Fibroblast of skin of left biceps (primary cell): ENCODE data around the gene PPM1G.

Source experiments
- DNase-seq, 2 experiments: peaks; one replicate each; pipeline ENCODE4 v3.0.0-alpha.2; 2013; ENCODE audit warnings: low read depth in 2 of 2

PPM1G gene

DNA sequence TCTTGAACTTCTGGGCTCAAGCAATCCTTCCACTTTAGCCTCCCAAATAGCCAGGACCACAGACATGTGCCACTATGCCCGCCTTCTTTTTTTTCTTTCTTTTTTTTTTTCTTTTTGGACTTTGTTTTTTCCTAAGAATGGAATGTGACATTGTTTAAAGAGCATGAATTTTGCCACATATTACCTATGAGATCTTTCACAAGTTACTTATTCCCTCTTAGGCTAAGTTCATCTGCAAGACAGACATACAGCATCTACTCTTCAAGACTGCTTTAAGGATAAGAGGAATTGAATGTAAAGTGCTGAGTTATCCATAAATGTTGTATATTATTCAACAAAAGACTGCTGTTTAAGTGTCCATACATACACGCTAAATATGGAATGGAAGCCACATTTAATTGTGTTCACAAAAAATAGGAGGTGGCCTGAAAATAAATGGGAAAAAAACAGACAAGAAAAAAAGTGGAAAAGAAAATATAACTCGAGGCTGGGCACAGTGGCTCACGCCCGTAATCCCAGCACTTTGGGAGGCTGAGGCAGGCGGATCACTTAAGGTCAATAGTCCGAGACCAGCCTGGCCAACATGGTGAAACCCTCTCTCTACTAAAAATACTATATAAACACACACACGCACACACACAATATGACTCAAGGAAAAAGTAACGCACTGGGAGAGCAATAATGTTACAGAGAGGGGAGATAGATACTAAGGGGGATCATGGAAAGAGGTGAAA is 3.2 kb upstream of the PPM1G start:
- no peak for DNase-seq

DNA sequence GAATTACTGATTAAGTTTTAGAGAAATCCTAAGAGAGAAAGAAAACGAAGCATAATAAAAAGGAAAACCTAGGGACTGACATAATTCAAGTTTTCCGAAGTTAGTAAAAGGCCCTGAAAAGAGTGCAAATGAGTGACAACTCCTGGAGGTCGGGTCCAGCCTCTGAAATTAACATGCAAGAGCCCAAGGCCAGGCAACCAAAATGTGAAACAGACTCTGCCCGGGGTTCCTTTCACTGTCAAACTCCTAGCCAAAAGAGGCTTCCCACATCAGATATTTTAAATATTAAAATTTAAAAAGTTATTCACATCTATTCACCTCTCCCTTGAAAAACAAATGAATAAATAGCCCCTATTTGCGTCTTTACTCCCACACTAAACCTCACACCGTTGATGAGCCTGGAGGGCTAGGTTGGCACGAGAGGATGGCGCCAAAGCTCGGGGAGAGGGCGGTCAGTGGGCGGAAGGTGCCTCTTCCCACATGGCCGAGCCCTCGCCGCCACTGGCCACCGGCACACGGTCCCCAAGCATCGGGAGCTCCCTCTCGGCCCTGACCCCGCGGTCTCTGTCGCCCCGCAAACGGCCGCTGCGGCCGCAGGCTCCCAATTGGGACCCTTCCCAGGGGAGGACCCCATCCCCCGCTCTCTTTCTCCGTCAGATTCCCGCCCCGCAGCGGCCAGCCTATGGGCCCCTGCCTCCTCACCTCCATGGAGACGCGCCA is 630 bp downstream of the PPM1G start:
- DNase-seq: no peak

DNA sequence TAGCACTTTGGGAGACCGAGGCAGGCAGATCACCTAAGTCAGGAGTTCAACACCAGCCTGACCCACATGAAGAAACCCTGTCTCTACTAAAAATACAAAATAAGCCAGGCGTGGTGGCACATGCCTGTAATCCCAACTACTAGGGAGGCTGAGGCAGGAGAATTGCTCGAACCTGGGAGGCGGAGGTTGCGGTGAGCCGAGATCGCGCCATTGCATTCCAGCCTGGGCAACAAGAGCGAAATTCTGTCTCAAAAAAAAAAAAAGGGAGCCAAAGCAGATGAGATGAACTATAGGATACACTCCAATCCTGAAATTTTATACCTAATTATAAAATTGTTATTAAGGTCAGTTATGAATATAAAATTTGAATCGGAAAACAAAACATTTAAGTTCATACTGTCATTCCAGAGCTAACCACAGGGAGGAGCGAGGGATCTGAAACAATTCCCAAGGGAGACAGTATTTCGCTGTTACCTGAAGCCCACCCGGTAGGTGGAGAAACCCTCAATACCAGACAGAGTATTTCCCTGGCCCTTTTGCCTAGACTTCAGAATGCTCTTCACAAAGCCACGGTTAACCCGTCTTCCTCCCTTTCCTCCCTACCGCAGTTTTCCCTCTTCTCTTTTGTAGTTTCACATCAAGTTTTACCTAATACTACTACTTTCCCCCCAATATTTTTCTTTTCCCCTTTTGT is 1.4 kb downstream of the PPM1G start:
- peak in 1 of 2 experiments; percentile 3 for DNase-seq

DNA sequence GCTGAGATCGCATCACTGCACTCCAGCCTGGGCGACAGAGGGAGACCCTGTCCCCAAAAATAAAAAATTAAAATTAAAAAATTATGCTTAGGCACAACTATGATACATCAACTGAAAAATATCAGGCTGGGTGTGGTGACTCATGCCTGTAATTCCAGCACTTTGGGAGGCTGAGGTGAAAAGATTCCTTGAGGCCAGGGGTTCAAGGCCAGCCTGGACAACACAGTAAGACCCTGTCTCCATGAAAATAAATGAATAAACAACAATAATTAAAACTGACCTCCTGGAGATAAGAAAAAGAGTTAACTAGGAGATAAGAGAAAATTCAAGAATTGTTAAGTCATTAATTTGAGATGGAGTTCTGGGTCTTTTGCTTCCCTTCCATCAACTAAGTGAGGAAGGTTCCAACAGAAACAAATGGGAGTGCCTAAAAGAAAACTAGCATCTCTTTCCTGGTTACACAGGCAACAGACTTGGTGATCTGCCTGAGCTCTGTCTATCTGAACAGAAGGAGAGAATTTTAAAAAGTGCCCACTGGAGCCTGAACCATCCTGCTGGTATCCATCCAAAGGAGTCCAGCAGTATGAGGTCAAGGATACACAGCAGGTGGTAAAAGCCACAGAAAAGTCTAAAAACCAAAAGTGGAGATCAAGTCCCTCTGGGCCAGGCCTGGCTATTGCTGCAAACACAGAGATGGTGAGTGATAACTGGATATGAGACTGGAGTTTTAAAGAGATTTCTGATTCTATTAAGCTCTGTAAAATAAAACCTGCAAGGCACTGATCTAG is 8.8 kb downstream of the PPM1G start:
- no peak for DNase-seq

DNA sequence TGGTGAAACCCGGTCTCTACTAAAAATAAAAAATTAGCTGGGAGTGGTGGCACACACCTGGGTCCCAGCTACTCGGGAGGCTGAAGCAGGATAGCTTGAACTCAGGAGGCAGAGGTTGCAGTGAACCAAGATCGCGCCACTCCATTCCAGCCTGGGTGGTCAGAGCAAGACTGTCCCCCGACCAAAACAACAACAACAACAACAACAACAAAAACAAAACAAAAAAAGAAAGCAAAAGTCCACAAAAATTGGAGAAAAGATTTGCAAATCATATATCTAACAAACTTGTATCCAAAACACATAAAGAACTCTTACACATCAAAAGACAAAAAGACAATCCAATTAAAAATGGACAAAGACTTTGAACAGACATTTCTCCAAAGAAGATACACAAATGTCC is 10.4 kb downstream of the PPM1G start:
- DNase-seq: no peak

DNA sequence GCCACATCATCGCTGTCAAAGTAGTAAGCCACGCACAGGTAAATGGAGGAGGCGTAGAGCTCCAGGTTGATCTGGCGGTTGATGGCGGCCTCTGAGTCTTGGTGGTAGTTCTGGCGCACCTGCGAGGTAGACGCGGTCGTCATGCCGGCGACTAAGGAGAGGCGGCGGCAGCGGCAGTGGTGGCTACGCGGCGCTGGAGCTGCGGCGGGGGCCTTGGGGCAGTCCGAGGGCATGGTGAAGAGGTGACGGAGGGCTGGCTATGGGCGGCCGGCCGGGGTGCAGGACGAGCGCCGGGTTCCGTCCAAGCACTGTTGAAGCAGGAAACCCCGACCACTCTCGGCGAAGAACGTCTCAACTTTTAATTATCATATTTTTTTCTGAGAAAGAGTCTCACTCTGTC is 16.2 kb downstream of the PPM1G start:
- DNase-seq: no peak

DNA sequence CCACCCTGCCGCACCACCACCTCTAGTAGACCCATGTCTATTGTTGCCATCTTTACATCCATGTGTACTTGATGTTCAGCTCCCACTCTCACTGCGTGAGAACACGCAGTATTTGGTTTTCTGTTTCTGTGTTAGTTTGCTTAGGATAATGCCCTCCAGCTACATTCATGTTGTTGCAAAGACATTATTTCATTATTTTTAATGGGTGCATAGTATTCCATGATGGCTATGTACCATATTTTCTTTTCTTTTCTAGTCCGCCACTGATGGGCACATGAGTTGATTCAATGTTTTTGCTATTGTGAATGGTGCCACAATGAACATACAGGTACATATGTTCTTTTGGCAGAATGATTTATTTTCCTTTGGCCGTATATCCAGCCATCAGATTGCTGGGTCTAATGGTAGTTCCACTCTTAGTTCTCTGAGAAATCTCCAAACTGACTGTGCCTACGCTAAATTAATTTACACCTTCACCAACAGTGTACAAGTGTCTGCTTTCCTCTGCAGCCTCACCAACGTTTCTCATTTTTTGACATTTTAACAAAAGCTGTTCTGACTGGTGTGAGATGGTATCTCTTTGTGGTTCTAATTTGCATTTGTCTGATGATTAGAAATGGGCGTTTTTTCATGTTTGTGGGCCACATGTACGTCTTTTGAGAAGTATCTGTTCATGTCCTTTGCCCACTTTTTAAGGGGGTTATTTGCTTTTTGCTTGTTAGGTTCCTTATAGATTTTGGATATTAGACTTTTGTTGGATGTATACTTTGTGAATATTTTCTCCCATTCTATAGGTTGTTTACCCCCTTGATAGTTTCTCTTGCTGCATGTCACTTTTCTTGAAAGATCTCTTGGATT is 18.3 kb downstream of the PPM1G start:
- no peak for DNase-seq

DNA sequence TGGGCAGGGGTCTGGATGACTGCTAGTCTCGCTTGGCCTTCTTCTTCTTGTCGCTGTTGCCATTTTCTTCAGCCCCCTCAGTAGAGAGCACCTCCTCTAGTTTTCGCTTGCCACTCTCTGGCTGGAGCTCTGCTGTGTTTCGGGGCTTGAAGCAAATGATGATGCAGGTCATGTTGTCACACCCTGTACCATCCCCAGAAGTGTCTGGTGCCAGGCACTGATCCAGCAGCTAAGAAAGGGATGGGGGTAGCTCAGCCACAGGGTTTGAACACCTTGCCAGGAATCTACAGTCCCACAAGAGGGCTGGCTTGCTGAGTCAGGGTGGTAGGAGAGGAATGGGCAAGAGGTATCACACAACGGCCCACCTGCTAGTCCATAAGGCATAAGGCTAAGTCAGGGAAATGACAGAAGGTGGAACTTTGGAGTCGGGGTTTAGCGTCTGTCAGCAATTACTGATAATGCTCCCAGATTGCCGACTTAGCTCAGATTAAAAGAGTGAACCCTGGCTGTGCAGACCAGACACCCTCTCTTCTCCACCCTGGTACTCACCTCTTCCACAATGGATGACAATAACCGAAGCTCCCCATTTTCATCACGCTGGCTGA is 27.7 kb downstream of the PPM1G start:
- DNase-seq: no peak

DNA sequence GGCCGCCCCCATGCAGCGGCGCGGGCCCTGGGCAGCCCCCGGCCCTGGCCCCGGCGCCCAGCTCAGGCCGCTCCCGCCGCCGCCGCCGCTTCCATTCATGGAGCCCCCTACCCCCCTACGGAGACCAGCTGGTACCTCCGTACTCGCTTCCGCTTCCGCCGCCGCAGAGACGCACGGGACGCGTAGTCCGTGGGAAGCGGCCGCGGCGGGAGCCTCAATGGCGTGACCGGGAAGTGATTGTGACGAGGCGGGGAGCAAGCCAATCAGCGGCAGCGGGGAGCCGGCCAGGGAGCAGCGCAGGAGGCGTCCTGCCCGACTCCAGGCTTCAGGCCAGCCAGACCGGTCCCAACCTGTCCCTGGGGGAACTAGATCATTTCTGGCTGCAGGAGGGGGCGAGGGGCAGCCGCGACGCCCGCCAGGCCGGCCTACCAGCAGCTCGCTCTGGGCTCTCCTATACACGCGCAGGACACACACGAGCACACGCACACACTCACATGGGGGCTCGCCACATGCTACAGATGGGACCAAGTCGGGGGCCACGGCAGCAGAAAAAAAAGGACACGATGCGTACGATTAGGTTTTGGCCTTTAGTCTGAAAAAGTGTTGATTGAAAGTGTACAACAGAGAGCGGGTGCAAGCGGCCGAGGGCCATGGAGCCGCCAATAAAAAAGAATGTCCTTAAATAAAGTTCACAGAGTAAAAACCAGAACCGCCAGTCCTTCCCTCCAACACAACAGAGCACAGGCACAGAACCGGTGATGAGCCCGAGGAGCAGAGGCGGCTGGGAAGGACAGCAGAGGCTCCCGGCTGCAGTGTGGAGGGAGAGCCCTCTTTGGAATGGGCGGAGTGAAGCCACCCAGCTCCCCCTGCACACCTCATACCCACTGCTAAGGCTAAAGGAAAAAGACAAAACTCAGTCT is 28.5 kb downstream of the PPM1G start, which contains the start of gene ZNF513:
TSS of gene ZNF513 (minus strand) at position 109 of the 920 bp plus-strand sequence. CDS start 208 bp downstream, outside the sequence.
- DNase-seq: peak; percentile 84 to 88

DNA sequence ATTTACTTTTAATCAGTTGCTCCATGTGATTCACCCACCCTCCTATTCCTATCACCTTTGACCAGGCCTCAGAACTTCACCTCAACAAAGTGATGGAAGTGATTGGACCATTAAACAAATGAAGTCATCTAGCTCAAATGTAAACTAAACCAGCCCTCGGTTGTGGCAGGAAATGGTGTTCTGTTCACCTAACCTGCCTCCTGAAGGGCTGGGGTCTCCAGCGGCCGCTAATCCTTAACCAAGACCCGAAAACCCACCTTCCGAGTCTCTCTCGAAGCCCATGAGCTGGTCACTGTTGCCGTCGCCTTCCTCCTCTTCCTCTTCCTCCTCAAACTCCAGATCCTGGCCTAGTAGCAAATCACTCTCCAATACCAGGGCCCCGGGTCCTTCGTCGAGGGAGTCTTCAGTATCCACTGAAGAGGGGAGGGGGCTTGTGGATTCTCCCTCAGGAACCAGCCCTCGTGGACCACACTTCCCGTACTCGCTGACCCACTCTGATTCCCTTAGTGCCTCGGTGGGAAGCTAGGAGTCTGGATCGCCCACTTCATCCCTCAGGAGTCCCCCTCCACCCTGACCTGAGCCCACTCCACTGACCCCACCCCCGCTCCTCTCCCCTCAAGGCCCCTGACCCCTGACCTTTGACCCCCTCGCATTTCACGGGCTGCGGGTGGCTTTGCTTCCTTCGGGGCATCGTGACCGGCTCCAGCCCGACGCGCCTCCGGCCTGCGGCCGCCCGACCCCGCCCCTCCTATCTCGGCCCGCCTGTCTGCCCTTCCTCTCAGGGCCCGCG is 29.4 kb downstream of the PPM1G start:
- no peak for DNase-seq

DNA sequence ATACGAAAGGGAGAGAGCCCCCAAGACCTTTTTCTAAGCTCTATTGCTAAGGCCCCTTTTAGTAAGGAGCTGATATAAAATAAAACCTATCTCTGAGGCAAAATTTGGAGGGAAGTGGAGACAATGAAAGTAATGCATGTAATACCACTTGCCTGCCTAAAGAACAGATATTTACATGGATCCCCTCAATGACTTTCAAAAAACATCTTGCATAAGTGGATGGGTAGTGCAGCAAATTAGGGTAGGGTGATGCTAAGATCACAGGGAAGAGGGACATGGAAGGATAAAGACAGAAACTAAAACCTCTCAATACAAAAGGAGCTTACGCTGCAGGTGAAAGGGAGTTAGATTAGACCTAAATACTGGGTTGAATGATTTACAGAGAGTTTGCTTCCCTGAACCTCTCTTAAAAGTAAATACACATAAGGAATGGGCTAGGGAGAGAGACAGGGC is 30.0 kb downstream of the PPM1G start:
- DNase-seq: no peak

DNA sequence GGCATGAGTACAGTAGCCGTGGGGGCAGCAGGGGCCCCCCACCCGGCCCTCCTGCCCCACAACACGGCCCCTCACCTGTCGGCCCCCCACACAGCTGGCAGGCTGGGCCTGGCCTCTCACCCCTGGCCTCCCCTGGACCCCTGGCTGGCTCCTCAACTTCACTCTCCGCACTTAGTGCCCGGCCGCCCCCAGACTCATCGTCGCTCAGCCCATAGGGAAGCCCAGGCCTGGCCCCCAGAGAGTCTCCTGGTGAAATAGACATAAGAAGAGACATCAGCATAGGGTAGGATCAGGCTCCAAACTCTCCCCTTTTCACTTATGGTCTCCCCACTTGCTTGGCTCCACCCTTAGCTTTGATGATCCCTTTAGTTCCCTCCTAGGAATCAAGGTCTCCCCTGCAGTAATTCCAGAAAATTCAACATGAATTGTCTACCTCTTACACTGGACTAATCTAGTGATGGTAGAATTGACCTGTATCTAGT is 30.5 kb downstream of the PPM1G start:
- no peak for DNase-seq

DNA sequence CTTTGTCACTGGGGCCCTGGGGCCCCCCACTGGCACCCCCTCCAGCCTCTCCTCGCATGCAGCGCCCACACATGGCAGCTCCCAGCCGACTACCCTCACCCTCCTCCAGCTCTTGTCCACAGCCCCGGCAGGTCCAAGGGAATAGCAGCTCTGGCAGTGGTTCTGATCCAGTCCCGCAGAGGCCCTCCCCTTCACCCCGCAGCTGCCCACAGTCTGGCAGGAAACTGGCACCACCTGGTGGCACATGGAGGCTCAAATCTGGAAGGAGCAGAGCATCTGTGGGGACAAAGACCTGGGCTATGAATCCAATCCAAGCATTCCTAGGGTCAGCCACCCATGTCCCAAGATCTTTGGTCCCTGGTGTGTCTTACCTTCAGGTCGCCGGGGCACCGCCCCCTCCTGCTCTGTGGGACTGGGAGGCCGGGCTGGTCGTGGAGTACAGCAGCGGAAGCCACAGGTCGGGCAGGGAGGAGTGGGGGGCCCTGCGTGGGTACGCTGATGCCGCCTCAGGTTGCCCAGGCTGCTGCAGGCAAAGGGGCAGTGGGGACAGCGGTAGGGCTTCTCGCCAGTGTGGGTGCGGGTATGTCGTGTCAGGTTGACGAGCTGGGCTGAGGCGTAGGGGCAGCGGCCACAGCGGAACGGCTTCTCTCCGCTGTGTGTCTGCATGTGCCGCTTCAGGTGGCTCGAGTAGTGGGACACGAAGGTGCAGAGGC is 31.1 kb downstream of the PPM1G start:
- no peak for DNase-seq

DNA sequence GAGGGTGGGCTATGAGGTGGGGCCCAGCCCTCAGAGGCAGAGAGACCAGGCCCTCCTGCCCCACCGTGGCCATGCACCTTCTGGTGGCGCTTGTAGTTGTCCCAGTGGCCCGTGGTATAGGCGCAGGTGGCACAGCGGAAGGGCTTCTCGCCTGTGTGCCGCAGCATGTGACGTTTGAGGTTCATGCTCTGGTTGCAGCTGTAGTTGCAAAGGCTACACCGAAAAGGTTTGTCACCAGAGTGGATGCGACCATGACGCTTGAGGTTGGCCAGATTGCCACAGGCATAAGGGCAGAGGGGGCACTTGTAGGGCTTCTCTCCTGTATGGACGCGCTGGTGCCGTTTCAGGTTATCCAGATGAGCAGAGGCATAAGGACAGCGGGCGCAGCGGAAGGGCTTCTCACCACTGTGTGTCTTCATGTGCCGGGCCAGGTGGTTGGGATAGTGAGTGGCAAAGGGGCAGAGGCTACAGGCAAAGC is 31.7 kb downstream of the PPM1G start:
- DNase-seq: no peak

DNA sequence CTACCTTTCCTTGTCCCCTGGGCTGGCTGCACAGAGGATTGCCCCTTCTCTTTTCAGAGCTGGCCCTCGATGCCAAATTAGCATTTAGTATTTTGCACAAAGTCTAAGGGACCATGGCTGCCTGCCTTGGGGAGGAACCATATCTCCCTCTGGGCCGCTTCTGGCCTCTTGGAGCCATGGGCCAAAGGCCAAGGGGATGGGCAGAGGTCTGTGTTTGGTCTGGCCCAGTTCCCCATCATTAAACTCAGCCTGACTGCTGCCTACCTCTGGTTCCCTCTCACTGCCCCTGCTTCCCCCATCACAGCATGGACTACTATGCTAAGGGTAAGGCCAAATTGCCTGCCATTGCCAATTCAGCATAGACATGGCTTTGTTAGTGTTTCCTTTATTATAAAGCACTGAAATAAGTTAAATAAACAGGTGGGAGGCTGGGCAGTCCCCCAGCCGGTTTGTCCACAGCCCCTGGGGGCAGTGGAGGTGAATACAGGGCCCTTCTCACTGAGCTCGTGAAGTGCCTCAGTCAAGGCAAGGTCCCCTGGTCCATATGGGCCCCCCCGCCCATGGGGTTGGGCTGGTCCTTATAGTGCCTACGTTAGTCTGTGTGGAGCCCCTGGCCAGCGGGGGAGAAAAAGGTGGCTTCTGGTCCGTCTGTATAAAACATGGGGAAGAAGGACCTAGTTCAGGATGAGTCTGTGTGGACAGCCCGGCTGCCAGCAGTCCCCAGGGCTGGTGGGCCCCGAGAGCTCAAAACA is 32.3 kb downstream of the PPM1G start:
- DNase-seq: no peak

DNA sequence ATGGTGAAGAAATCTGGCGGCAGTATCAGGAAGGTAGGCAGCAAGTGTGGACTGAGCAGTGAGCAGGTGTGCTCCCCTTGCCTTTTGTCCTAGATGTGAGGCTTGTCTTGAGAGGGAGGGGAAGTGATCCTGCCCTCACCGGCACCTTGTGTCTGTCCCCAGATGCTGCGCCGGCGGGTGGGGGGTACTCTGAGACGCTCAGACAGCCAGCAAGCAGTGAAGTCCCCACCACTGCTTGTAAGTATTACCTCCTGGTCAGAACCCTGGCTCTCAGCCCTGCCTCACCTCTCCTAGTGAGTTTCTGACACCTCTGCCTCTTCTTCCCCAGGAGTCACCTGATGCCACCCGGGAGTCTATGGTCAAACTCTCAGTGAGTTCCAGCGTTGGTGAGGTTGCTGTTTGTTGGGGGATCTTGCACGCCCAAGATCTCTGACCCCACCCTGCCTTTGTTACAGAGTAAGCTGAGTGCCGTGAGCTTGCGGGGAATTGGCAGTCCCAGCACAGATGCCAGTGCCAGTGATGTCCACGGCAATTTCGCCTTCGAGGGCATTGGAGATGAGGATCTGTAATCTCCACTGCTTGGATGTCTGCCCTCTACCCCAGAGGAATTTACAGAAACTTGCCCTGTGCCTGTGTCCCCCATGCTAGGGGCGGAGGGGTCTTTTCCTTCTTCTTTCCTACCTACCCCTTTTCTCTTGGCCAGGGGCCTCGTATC is 33.1 kb downstream of the PPM1G start:
- DNase-seq: no peak
